Activated naive CD8-positive, alpha-beta T cell treated with anti-CD3 and anti-CD28 coated beads, Interleukin-2, amount 50 U/mL, for 24 hours (primary cell): ENCODE results near the gene OOSP4B.

ENCODE experiments used
- ATAC-seq: fragments of 150-1000 bp; cut with Tn5 transposase; one replicate; pipeline ENCODE4 v1.10.0; 2021
- DNase-seq: peaks from one replicate; pipeline ENCODE4 v3.0.0; 2021
- H3K27ac Mint-ChIP-seq: one replicate; pipeline ENCODE4 v1.8.0; 2021; ENCODE audit warnings: mild to moderate bottlenecking, mixed read lengths
- H3K27me3 Mint-ChIP-seq: one replicate; pipeline ENCODE4 v1.8.0; 2021; ENCODE audit warnings: mixed read lengths
- H3K36me3 Mint-ChIP-seq: one replicate; pipeline ENCODE4 v1.8.0; 2021; ENCODE audit warnings: low read depth, mixed read lengths
- H3K4me1 Mint-ChIP-seq: one replicate; pipeline ENCODE4 v1.8.0; 2021; ENCODE audit warnings: mixed read lengths
- H3K4me3 Mint-ChIP-seq: one replicate; pipeline ENCODE4 v1.8.0; 2021; ENCODE audit warnings: mild to moderate bottlenecking, moderate library complexity, mixed read lengths
- H3K9me3 Mint-ChIP-seq: one replicate; pipeline ENCODE4 v1.8.0; 2021; ENCODE audit warnings: mixed read lengths

Gene OOSP4B

GRCh38 chr11:60080535-60080934 is 63.6 kb downstream of the OOSP4B start:
- ATAC-seq (no peak), DNase-seq (no peak)
- no peaks in the 10 kb centered on the region for H3K36me3 Mint-ChIP-seq
- peaks cover 12% of the 10 kb centered on the region for H3K27me3 Mint-ChIP-seq
- no peak overlapping the region for H3K4me3 Mint-ChIP-seq
- no peak overlapping the region for H3K27ac Mint-ChIP-seq
- peaks cover 17% of the 10 kb centered on the region for H3K9me3 Mint-ChIP-seq
- no peaks in the 10 kb centered on the region for H3K4me1 Mint-ChIP-seq
